C4-2B (cell line): Measurements from ENCODE around the gene C2orf68.

ENCODE experiments used
- CTCF ChIP-seq: fragments of 450-650 bp; conservative IDR thresholded peaks from 2 replicates; pipeline ENCODE4 v1.5.1; 2017; ENCODE audit warnings: mild to moderate bottlenecking
- ZFX ChIP-seq: fragments of 450-650 bp; IDR thresholded peaks from 2 replicates; pipeline ENCODE4 v1.6.1; 2017

DNA sequence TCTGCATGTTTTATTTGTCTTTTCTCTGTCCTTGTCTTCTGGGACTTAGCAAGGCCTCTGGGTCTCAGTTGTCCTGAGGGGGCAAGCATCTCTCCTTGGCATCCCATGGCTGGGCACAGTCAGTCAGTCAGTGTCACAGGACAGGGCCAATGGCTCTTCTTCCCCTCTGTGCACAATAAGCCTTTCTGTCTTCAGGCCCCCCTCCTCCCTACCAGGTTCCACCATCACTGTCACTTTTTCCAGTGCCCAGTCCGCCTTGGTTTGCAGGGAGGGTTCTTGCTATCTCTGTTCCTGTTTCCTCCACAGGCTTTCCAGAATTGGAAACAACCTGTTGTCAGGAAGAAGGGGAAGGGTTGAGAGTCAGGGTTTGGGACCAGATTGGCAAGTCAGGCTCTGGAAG is 29.4 kb downstream of the C2orf68 start:
- TF ChIP-seq CTCF, result no peak
- no peak for TF ChIP-seq ZFX
